K562 (cell line): ENCODE results near the gene LY6G6D. TPM values are rescaled to one million over a fixed set of nuclear protein-coding genes. Genes with fewer than 3 reads are reported as not detected.

ENCODE experiments used
- GATAD2B ChIP-seq: fragments of 450-650 bp; IDR thresholded peaks from 2 replicates; pipeline ENCODE4 v1.6.1; 2017; ENCODE audit warnings: mild to moderate bottlenecking, borderline replicate concordance
- KDM1A ChIP-seq, 2 experiments: fragments of 450-650 bp; IDR thresholded peaks; 2 replicates each; pipeline ENCODE4 v1.6.1; 2016; ENCODE audit warnings: mild to moderate bottlenecking in 2 of 2
- LCOR ChIP-seq: sonication (generic); formaldehyde crosslinking; IDR thresholded peaks from 2 replicates; pipeline ENCODE4 v1.8.0; 2022; ENCODE audit warnings: mild to moderate bottlenecking, missing genetic modification reagents
- MXI1 ChIP-seq: IDR thresholded peaks from 2 replicates; pipeline ENCODE4 v1.6.1; 2011; ENCODE audit warnings: low read depth, mild to moderate bottlenecking, improper control_type of control experiment, low read length
- SOX6 ChIP-seq: fragments of 450-650 bp; IDR thresholded peaks from 2 replicates; pipeline ENCODE4 v1.6.1; 2014; ENCODE audit warnings: mild to moderate bottlenecking
- polyA plus RNA-seq, 8 experiments: library from polyadenylated mRNA; depleted of rRNA in 4 of 8; stranded (reverse) in 5 of 8; unstranded in 3 of 8; fragments of >200 nt; fragmentation: Nextera tagmentation in 2 of 8; fragmentation: Illumina TruSeq in 1 of 8; extraction: Ambion mirVana in 2 of 8; extraction: Trizol in 1 of 8; gene quantifications; 2 replicates each; pipeline versions ENCODE4 v1.2.1 to v1.2.3, GENCODE V29; 2011 to 2014; ENCODE audit warnings: inconsistent platforms in 1 of 8, missing spikeins in 1 of 8
- total RNA-seq, 7 experiments: library from RNA; depleted of rRNA in 6 of 7; stranded (reverse); fragments of >200 nt in 6 of 7; fragmentation: Illumina TruSeq in 2 of 7; extraction: Trizol in 2 of 7; gene quantifications; 2 replicates each; pipeline versions ENCODE4 v1.2.1 to v1.2.3, GENCODE V29; 2011 to 2021; ENCODE audit warnings: low replicate concordance in 1 of 7
- TF ChIP-seq, protein P1 (sequence below): IDR thresholded peaks from 2 replicates; pipeline ENCODE4 v1.6.1; 2012; ENCODE audit warnings: low read depth, low read length, improper control_type of control experiment, borderline replicate concordance
- TF ChIP-seq, protein P2 (sequence below), 2 experiments: fragments of 450-650 bp; formaldehyde crosslinking in 1 of 2; IDR thresholded peaks; 2 replicates each; pipeline versions ENCODE4 v1.4.0 to v1.6.1; 2014 to 2020; ENCODE audit warnings: mild to moderate bottlenecking in 2 of 2, borderline replicate concordance in 1 of 2, low read depth in 1 of 2
- TF ChIP-seq, protein P3 (sequence below): fragments of 450-650 bp; IDR thresholded peaks from 2 replicates; pipeline ENCODE4 v1.6.1; 2016; ENCODE audit warnings: antibody characterized with exemption

Gene LY6G6D
- total and polyA plus RNA-seq, 9 of the 15 experiments (the other 6 are each of a cell fraction or from before 2014, with no cell fraction given): 0.30 to 0.38 TPM; not detected in 7

DNA sequence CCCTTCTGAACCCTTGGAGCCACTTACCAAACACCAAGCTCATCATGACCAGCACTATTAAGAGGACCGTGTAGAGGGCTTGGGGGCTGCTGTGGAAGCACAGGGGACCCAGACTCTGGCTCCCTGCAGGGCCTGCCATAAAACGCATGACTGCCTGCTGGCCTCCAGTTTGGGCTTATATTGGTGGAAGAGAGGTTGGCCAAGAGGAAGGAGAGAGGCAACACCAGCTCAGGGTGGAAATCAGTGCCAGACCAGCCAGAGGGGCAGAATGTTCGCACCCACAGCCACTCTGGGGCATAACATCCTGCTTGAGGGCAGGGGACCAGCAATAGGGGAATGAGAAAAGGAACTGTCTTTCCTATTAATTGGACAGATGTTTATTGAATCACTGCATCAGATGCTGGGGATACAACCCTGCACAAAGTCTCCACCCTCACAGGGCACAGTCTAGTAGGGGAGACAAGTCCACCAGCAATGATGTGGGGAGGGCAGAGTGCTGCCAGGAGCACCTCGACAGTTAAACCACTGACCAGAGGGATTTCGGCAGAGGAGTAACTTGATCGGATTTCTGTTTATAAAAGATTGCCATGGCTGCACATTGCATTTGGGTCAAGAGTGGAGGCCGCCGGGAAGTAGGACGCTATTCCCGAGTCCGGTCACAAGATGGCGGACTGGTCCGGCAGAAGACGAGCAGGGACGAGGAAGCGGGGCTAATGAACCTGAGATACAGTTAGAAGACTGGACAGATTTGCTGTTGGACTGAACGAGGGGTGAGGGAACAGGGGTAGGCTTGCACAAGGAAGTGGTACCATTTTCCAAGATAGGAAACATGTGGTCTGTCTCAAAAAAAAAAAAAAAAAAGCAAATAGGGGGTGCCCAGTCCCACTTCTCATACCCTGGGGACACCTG is 34.7 kb upstream of the LY6G6D start, which contains the start of gene LY6G5C (continued):
- TF ChIP-seq LCOR (CRISPR knock-in tag) (peak; percentile 18; the same call in 1 of the 2 replicates), MXI1 (0 out of 2 replicates have a peak, but pooled peaks have one; percentile 27), SOX6 (0 out of 2 replicates have a peak, but pooled peaks have one; percentile 8), GATAD2B (no peak), KDM1A (IDR thresholded peaks at IDR 0.05) (no peak; a peak in 1 of 4 replicates)
- TF ChIP-seq, protein P1, sequence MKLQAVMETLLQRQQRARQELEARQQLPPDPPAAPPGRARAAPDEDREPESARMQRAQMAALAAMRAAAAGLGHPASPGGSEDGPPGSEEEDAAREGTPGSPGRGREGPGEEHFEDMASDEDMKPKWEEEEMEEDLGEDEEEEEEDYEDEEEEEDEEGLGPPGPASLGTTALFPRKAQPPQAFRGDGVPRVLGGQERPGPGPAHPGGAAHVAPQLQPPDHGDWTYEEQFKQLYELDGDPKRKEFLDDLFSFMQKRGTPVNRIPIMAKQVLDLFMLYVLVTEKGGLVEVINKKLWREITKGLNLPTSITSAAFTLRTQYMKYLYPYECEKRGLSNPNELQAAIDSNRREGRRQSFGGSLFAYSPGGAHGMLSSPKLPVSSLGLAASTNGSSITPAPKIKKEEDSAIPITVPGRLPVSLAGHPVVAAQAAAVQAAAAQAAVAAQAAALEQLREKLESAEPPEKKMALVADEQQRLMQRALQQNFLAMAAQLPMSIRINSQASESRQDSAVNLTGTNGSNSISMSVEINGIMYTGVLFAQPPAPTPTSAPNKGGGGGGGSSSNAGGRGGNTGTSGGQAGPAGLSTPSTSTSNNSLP: 0 out of 2 replicates have a peak, but pooled peaks have one; percentile 41
- TF ChIP-seq, protein P2, sequence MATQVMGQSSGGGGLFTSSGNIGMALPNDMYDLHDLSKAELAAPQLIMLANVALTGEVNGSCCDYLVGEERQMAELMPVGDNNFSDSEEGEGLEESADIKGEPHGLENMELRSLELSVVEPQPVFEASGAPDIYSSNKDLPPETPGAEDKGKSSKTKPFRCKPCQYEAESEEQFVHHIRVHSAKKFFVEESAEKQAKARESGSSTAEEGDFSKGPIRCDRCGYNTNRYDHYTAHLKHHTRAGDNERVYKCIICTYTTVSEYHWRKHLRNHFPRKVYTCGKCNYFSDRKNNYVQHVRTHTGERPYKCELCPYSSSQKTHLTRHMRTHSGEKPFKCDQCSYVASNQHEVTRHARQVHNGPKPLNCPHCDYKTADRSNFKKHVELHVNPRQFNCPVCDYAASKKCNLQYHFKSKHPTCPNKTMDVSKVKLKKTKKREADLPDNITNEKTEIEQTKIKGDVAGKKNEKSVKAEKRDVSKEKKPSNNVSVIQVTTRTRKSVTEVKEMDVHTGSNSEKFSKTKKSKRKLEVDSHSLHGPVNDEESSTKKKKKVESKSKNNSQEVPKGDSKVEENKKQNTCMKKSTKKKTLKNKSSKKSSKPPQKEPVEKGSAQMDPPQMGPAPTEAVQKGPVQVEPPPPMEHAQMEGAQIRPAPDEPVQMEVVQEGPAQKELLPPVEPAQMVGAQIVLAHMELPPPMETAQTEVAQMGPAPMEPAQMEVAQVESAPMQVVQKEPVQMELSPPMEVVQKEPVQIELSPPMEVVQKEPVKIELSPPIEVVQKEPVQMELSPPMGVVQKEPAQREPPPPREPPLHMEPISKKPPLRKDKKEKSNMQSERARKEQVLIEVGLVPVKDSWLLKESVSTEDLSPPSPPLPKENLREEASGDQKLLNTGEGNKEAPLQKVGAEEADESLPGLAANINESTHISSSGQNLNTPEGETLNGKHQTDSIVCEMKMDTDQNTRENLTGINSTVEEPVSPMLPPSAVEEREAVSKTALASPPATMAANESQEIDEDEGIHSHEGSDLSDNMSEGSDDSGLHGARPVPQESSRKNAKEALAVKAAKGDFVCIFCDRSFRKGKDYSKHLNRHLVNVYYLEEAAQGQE (IDR thresholded peaks at IDR 0.05; ENCODE audit: borderline replicate concordance): peak; percentile 95
- TF ChIP-seq, protein P2 (CRISPR knock-in tag; IDR thresholded peaks at IDR 0.05; ENCODE audit: low read depth): no peak
- TF ChIP-seq, protein P3, sequence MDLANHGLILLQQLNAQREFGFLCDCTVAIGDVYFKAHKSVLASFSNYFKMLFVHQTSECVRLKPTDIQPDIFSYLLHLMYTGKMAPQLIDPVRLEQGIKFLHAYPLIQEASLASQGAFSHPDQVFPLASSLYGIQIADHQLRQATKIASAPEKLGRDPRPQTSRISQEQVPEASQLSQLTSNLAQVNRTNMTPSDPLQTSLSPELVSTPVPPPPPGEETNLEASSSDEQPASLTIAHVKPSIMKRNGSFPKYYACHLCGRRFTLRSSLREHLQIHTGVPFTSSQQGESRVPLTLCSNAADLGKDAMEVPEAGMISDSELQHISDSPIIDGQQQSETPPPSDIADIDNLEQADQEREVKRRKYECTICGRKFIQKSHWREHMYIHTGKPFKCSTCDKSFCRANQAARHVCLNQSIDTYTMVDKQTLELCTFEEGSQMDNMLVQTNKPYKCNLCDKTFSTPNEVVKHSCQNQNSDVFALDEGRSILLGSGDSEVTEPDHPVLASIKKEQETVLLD: 0 out of 2 replicates have a peak, but pooled peaks have one; percentile 30
